Measurements from ENCODE around the gene PTPRG. TPM values are rescaled to one million over a fixed set of nuclear protein-coding genes. Genes with fewer than 3 reads are reported as not detected.

The PTPRG gene
- total RNA-seq, 4 donors from 2014 or later = 11.0 to 18.5 (median 14.9) TPM

DNA sequence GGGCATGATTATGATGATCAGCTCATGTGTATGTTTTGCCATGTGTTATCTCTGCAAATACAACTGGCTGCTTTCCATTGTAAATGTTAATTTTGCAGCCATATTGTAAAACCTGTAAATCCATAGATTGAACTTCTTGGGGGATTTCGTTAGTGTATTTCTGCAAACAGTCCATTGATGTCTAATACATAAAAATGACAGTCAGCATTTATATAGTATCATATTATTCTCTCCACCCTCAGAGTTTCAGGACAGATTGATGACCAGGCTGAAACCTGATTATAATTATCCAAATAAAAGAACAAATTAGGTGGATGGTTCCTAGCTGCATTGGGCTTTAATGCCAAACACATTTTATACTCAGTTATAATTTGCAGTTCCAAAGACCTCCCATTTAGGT, 535.1 kb downstream of the PTPRG start:
- DNase-seq (ENCODE audit: low spot score in 2 of 2) = no peak
- TF ChIP-seq CTCF (IDR thresholded peaks at IDR 0.05) (no peak), EP300 (IDR thresholded peaks at IDR 0.05) (no peak), POLR2A (IDR thresholded peaks at IDR 0.05) (no peak), POLR2AphosphoS5 (IDR thresholded peaks at IDR 0.05) (no peak)
- Histone ChIP-seq H3K27me3 (no peaks in the 10 kb centered on the region), H3K4me3 (no peak overlapping the region), H3K4me1 (peaks cover 3% of the 10 kb centered on the region), H3K9me3 (no peaks in the 10 kb centered on the region), H3K27ac (peak overlapping the region; percentile 63), H3K36me3 (no peaks in the 10 kb centered on the region)
- WGBS = 84% methylated on average over 1 of the region's 1 CpG

GRCh38 chr3:62097121-62097520, 535.8 kb downstream of the PTPRG start:
- WGBS = 87% methylated on average over 9 of the region's 9 CpGs
- Histone ChIP-seq H3K27me3 (no peaks in the 10 kb centered on the region), H3K27ac (peak overlapping the region; percentile 63), H3K36me3 (no peaks in the 10 kb centered on the region), H3K9me3 (no peaks in the 10 kb centered on the region), H3K4me1 (peaks cover 9% of the 10 kb centered on the region), H3K4me3 (no peak overlapping the region)
- no peak for TF ChIP-seq POLR2AphosphoS5 (IDR thresholded peaks at IDR 0.05)
- DNase-seq (ENCODE audit: low spot score in 2 of 2) = no peak

GRCh38 chr3:62098646-62099365, 537.4 kb downstream of the PTPRG start:
- Histone ChIP-seq H3K27me3 (no peaks in the 10 kb centered on the region), H3K9me3 (no peaks in the 10 kb centered on the region), H3K4me3 (no peak overlapping the region), H3K27ac (no peak overlapping the region), H3K4me1 (peaks cover 10% of the 10 kb centered on the region), H3K36me3 (no peaks in the 10 kb centered on the region)
- WGBS = 86% methylated on average over 4 of the region's 4 CpGs
- TF ChIP-seq POLR2AphosphoS5 (IDR thresholded peaks at IDR 0.05) = no peak
- no peak for DNase-seq (ENCODE audit: low spot score in 2 of 2)

GRCh38 chr3:62100282-62100989, 539.1 kb downstream of the PTPRG start:
- H3K27ac ChIP-seq = peak overlapping the region; percentile 3
- no peaks in the 10 kb centered on the region for H3K9me3 ChIP-seq
- H3K36me3 ChIP-seq = no peaks in the 10 kb centered on the region
- 58% methylated on average over 7 of the region's 7 CpGs for WGBS
- H3K27me3 ChIP-seq = no peaks in the 10 kb centered on the region
- no peak for DNase-seq (ENCODE audit: low spot score in 2 of 2)
- H3K4me3 ChIP-seq = no peak overlapping the region
- TF ChIP-seq EP300 (IDR thresholded peaks at IDR 0.05) (no peak), POLR2A (IDR thresholded peaks at IDR 0.05) (no peak), CTCF (IDR thresholded peaks at IDR 0.05) (no peak), POLR2AphosphoS5 (IDR thresholded peaks at IDR 0.05) (no peak)
- H3K4me1 ChIP-seq = peaks cover 10% of the 10 kb centered on the region

- Histone ChIP-seq H3K4me3 (no peak overlapping the region), H3K4me1 (peaks cover 10% of the 10 kb centered on the region), H3K27ac (no peak overlapping the region), H3K27me3 (no peaks in the 10 kb centered on the region), H3K9me3 (no peaks in the 10 kb centered on the region), H3K36me3 (no peaks in the 10 kb centered on the region)
- 68% methylated on average over 1 of the region's 1 CpG for WGBS
- no peak for TF ChIP-seq POLR2A (IDR thresholded peaks at IDR 0.05)
- TF ChIP-seq CTCF (IDR thresholded peaks at IDR 0.05) = no peak
- no peak for TF ChIP-seq POLR2AphosphoS5 (IDR thresholded peaks at IDR 0.05)
- no peak for TF ChIP-seq EP300 (IDR thresholded peaks at IDR 0.05)
- DNase-seq (ENCODE audit: low spot score in 2 of 2) = no peak
These were observed 540.1 kb downstream of the PTPRG start for GRCh38 chr3:62101488-62101887.

DNA sequence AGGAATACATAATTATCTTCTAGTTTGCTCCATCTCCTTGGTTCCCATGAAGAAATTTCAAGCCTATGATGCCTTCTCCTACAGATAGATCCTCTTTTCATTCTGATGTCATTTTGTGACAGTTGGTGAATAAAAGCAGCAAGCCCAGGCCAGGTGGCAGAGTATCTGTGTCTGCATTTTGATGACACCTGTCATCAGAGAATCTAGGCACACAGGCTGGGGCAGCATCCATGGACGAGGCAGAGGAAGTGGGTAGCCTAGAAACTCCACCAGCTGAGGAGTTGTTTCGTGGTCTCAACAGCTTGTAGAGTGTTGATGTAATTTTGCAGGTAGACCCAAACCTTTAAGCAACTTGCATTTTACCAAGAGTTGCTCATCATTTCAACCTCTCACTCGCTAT, 542.2 kb downstream of the PTPRG start:
- H3K4me3 ChIP-seq = no peak overlapping the region
- TF ChIP-seq POLR2A (IDR thresholded peaks at IDR 0.05) = no peak
- no peak for TF ChIP-seq POLR2AphosphoS5 (IDR thresholded peaks at IDR 0.05)
- TF ChIP-seq CTCF (IDR thresholded peaks at IDR 0.05) = no peak
- TF ChIP-seq EP300 (IDR thresholded peaks at IDR 0.05) = no peak
- no peaks in the 10 kb centered on the region for H3K9me3 ChIP-seq
- no peaks in the 10 kb centered on the region for H3K27me3 ChIP-seq
- 79% methylated on average over 3 of the region's 3 CpGs for WGBS
- no peak for DNase-seq (ENCODE audit: low spot score in 2 of 2)
- H3K4me1 ChIP-seq = peaks cover 10% of the 10 kb centered on the region
- no peaks in the 10 kb centered on the region for H3K36me3 ChIP-seq
- no peak overlapping the region for H3K27ac ChIP-seq

Measured in suprapubic skin (tissue), 4 donors.